Natural killer cell treated with Interleukin-12 subunit alpha and Interleukin-12 subunit beta and Interleukin-15 and Interleukin-18, amount 100 ng/mL, for 72 hours (primary cell): ENCODE data around the gene DNAJC1. TPM values are rescaled to one million over a fixed set of nuclear protein-coding genes. Genes with fewer than 3 reads are reported as not detected.

Experiments used
- ATAC-seq, 2 donors: fragments of 150-1000 bp; cut with Tn5 transposase in 1 of 2; sonication (Bioruptor Pico), chemical (Tn5 transposase) in 1 of 2; 2 replicates each; pipeline ENCODE4 v1.10.0; 2021
- DNase-seq: peaks from one replicate; pipeline ENCODE4 v3.0.0; 2022; ENCODE audit warnings: low spot score
- H3K27ac Mint-ChIP-seq, 2 donors: 1 replicate in 1 of 2; 2 replicates in 1 of 2; pipeline ENCODE4 v1.8.0; 2022; ENCODE audit warnings: mixed read lengths in 2 of 2, mild to moderate bottlenecking in 1 of 2, moderate library complexity in 1 of 2
- H3K27me3 Mint-ChIP-seq, 2 donors: 1 replicate in 1 of 2; 2 replicates in 1 of 2; pipeline ENCODE4 v1.8.0; 2022; ENCODE audit warnings: mixed read lengths in 2 of 2
- H3K36me3 Mint-ChIP-seq: one replicate; pipeline ENCODE4 v1.8.0; 2022; ENCODE audit warnings: mixed read lengths
- H3K4me1 Mint-ChIP-seq, 2 donors: 1 replicate in 1 of 2; 2 replicates in 1 of 2; pipeline ENCODE4 v1.8.0; 2022; ENCODE audit warnings: low read depth in 2 of 2, mixed read lengths in 2 of 2, mild to moderate bottlenecking in 1 of 2
- H3K4me3 Mint-ChIP-seq: one replicate; pipeline ENCODE4 v1.8.0; 2022; ENCODE audit warnings: mixed read lengths
- H3K9me3 Mint-ChIP-seq: 2 replicates; pipeline ENCODE4 v1.8.0; 2022; ENCODE audit warnings: mixed read lengths
- total RNA-seq, 2 donors: library from RNA; stranded (reverse); gene quantifications; one replicate each; pipeline ENCODE4 v1.2.3, GENCODE V29; 2022

The DNAJC1 gene
- total RNA-seq, 2 donors from 2014 or later = 37.8 to 53.5 TPM

GRCh38 chr10:21740989-21741388 is 262.5 kb downstream of the DNAJC1 start:
- peaks cover 20 to 23% of the 10 kb centered on the region in 2 donors for H3K4me1 Mint-ChIP-seq
- peaks cover 6% of the 10 kb centered on the region for H3K36me3 Mint-ChIP-seq
- no peaks in the 10 kb centered on the region for H3K27me3 Mint-ChIP-seq
- no peaks in the 10 kb centered on the region for H3K9me3 Mint-ChIP-seq
- DNase-seq (no peak), ATAC-seq (no peak)
- no peak overlapping the region for H3K4me3 Mint-ChIP-seq
- H3K27ac Mint-ChIP-seq = no peak overlapping the region

GRCh38 chr10:21737106-21737505 is 266.4 kb downstream of the DNAJC1 start:
- ATAC-seq = no peak
- no peak for DNase-seq
- peaks cover 20 to 23% of the 10 kb centered on the region in 2 donors for H3K4me1 Mint-ChIP-seq
- H3K36me3 Mint-ChIP-seq = peaks cover 16% of the 10 kb centered on the region
- no peaks in the 10 kb centered on the region for H3K9me3 Mint-ChIP-seq
- no peaks in the 10 kb centered on the region for H3K27me3 Mint-ChIP-seq
- peak overlapping the region; percentile 10 to 23 for H3K27ac Mint-ChIP-seq
- H3K4me3 Mint-ChIP-seq = no peak overlapping the region

DNA sequence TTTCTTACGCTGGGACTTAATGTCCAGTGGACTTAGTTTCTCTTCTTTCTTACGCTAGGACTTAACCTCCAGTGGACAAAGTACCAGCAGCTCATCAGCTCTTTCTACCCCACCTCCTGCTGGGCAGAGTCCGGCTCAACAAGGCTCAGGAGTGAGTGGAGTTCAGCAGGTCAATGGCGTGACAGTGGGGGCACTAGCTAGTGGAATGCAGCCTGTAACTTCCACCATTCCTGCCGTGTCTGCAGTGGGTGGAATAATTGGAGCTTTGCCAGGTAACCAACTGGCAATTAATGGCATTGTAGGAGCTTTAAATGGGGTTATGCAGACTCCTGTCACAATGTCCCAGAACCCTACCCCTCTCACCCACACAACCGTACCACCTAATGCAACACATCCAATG is 269.8 kb downstream of the DNAJC1 start:
- H3K27ac Mint-ChIP-seq = no peak overlapping the region

DNA sequence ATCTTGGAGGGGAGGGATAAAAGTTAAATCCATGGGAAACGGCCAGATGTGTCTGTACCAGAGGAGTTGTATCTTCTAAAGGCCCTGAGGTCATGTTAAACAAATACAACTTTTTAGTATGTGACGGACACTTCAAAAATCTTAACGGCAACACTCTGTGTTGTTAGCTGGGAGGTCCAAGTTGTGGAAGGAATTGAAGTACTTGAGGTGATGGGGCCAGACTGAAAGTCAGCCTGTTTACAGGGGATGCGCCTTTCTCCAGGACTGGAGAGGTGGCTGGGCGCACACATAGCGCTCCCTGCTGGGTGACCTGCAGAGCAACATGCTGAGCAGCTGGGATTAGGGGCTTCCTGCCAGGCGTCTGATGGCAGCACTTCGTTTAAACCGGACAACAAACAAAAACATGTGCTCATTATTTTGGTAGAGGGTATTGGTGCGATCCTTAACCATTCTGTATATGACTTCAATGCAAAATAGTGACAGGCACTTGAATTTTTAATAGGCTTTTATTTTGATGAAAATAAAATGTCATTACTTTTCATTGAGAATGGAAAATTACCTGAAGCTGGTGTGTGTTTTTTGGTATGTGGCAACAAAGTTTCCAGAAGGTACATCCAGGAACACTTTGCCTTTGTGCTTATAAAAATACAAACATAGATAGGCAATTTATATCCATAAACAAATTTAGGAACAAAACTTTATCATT is 271.3 kb downstream of the DNAJC1 start:
- Mint-ChIP-seq H3K27ac (no peak overlapping the region), H3K36me3 (peaks cover 11% of the 10 kb centered on the region), H3K4me1 (peaks cover 18% of the 10 kb centered on the region in 2 donors), H3K9me3 (no peaks in the 10 kb centered on the region), H3K27me3 (no peaks in the 10 kb centered on the region), H3K4me3 (no peak overlapping the region)
- peak; percentile 62 for DNase-seq
- ATAC-seq = peak; percentile 71 to 75

More for the DNA sequence above, 269.8 kb downstream of the DNAJC1 start:
- Mint-ChIP-seq H3K27me3 (no peaks in the 10 kb centered on the region), H3K9me3 (no peaks in the 10 kb centered on the region), H3K4me3 (no peak overlapping the region), H3K4me1 (peaks cover 16 to 17% of the 10 kb centered on the region in 2 donors), H3K36me3 (peaks cover 11% of the 10 kb centered on the region)
- ATAC-seq = no peak
- DNase-seq = no peak

DNA sequence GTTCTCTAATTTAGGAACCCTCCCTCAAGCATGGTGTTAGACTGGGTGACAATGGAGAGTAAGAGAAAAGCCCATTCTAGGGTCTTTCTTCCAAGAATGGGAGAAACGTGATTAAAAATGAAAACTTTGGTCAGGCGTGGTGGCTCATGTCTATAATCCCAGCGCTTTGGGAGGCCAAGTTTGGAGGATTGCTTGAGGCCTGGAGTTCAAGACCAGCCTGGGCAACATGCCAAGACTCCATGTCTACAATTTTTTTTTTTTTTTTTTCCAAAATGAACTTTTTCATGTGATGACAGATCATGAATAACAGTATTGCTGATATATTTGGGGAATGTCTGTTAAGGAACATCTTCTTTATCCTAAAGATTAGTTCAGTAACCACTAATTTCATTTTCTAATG is 274.9 kb downstream of the DNAJC1 start:
- no peak for DNase-seq
- no peaks in the 10 kb centered on the region for H3K36me3 Mint-ChIP-seq

DNA sequence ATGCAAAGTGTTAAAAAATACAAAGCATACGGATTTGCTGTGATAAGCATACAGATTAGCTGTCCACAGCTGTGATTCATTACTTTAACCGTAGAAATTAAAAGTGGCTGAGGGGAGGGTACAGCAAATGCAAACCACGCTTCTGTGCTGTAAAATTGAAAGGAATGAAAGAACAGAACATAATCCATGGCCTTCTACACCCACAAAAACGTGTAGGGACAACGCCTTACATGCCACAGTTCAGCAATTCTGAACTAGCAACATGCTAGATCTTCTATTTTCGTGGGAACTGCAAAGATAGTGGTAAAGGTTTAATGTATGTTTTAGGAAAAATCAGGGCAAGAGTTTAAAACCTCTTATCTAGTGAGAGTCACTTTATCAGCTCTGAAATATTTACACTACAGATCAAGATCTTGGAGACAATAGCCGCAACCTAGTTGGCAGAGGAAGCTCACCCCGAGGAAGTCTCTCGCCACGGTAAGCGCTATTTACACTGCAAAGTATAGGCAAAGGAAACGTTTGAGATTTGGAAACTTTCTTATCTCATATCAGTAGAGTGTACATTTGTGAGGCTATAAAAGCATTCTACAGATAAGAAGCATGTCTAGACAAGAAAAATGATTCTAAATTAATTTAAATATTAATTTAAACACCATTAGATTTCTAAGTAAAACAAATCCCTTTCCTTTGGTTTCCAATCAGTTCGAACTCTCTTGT is 275.9 kb downstream of the DNAJC1 start:
- H3K27me3 Mint-ChIP-seq = no peaks in the 10 kb centered on the region
- DNase-seq = no peak
- H3K4me3 Mint-ChIP-seq = no peak overlapping the region
- H3K4me1 Mint-ChIP-seq = peaks cover 17 to 21% of the 10 kb centered on the region in 2 donors
- no peaks in the 10 kb centered on the region for H3K36me3 Mint-ChIP-seq
- no peak for ATAC-seq
- no peaks in the 10 kb centered on the region for H3K9me3 Mint-ChIP-seq
- H3K27ac Mint-ChIP-seq = no peak overlapping the region

More for the DNA sequence above, 274.9 kb downstream of the DNAJC1 start:
- no peak for ATAC-seq
- Mint-ChIP-seq H3K4me3 (no peak overlapping the region), H3K9me3 (no peaks in the 10 kb centered on the region), H3K27me3 (no peaks in the 10 kb centered on the region), H3K4me1 (peaks cover 17 to 21% of the 10 kb centered on the region in 2 donors), H3K27ac (no peak overlapping the region)

DNA sequence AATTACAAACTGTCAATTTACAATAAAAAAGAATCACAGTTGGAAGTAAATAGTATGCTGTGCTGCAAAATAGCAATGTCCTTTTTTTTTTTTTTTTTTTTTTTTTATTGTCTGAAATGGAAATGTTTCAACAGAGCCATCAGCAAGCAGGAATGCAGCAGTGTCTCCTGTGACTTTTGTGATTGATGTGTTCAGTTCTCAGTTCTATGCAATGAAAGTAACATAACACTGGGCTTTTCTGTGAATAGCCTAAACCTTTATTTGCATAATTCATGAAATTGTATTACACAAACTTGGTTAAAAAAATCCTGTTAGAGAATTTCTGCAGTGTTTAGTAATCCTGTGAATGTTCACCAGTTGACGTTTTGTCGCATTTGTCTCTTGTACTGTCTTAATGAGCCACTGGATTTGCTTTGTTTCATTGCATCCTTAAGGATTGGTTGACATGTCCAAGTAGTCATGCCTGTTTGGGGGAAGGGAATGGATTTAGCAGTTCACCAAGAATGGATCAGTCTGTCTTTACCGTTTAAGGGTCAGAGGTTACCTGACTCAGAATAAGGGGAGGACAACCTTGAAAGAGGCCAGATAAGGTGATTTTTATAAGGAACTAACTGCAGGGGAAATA is 276.8 kb downstream of the DNAJC1 start:
- Mint-ChIP-seq H3K9me3 (no peaks in the 10 kb centered on the region), H3K27me3 (no peaks in the 10 kb centered on the region), H3K4me3 (no peak overlapping the region), H3K36me3 (no peaks in the 10 kb centered on the region), H3K27ac (no peak overlapping the region), H3K4me1 (peaks cover 17 to 21% of the 10 kb centered on the region in 2 donors)
- DNase-seq = no peak
- no peak for ATAC-seq

GRCh38 chr10:21724687-21725367 is 278.7 kb downstream of the DNAJC1 start:
- Mint-ChIP-seq H3K27ac (no peak overlapping the region), H3K36me3 (no peaks in the 10 kb centered on the region), H3K4me3 (no peak overlapping the region), H3K27me3 (no peaks in the 10 kb centered on the region), H3K9me3 (no peaks in the 10 kb centered on the region), H3K4me1 (peaks cover 17 to 21% of the 10 kb centered on the region in 2 donors)
- ATAC-seq = peak; percentile 75 to 77
- DNase-seq = peak; percentile 60

DNA sequence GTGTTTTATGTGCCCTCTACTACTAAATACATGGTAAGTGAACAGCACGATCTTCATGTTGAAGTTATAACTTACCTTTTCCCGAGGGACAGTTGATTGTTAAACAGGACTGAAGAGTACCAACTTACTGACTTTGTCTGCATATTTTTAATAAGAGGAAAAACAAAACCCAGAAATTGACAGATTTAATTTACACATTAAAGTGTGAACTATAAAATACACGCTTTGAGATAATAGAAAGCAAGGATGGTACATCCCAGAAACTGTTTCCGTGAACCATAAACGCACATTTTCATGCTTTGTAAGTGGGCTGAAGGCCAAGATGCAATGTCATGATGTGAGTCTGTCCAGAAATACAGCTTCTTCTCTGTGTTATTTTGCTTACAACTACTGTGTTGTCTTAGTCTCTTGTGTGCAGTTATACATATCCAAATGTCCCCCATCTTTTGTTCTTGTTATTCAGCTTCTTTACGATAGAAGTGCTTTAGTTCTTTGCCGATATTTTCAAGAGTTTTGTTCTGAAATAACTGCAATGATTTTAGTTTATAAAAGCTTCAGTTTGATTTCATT is 279.4 kb downstream of the DNAJC1 start:
- H3K9me3 Mint-ChIP-seq = no peaks in the 10 kb centered on the region
- H3K4me1 Mint-ChIP-seq = peaks cover 17 to 21% of the 10 kb centered on the region in 2 donors
- H3K36me3 Mint-ChIP-seq = no peaks in the 10 kb centered on the region
- no peaks in the 10 kb centered on the region for H3K27me3 Mint-ChIP-seq
- no peak overlapping the region for H3K27ac Mint-ChIP-seq
- no peak for ATAC-seq
- no peak overlapping the region for H3K4me3 Mint-ChIP-seq
- DNase-seq = no peak

DNA sequence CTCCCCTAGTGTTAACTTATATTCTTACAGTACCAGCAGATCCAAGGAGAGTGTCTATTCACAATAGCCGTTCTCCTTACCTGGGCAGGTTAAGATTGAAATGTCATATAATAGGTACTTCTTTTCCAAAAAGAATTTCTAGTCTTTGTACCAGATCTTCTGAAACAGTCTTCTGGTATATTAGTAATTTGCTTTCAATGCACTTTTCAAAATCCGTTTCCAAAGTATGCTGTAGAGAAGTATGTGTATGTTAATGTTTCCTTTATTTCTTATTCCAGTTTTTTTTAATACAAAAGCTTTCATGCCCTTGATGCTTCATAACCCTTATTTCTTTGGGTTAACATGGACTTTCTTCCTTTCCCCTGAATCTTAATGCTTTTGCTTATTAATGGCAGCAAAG is 281.3 kb downstream of the DNAJC1 start:
- no peaks in the 10 kb centered on the region for H3K36me3 Mint-ChIP-seq
- ATAC-seq = no peak
- H3K27me3 Mint-ChIP-seq = no peaks in the 10 kb centered on the region
- DNase-seq = no peak
- H3K9me3 Mint-ChIP-seq = no peaks in the 10 kb centered on the region
- H3K4me1 Mint-ChIP-seq = peaks cover 11 to 21% of the 10 kb centered on the region in 2 donors
- no peak overlapping the region for H3K4me3 Mint-ChIP-seq
- H3K27ac Mint-ChIP-seq = no peak overlapping the region

DNA sequence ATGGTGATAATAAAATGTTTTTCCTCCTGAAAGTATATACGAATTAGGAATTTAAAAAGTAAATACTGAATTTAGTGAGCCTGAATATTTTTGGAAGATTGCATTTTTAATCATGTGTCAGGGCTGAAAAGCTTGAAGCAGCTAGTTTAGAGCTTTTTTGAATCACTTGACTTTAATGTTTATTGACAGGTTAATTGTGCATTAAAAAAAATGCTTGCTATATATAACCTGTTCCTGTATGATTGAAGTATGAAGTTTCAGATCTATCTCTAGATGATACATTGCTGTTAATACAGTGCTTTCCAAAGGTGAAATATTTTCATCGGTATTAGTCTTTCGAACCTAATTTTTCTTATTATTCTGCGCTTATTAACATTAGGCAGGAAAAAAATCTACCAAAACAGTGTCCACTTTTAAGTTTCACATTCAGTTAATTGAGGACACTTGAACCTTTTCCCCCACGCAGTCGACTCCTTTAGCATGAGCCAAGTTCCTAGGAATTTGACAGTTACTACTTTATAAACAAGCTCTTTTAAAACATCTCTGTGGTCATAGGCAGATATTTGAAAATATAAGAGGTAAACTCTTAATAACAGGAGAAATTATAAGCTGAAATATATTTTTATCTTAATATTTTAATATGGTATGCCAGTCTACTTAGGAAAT is 282.4 kb downstream of the DNAJC1 start:
- Mint-ChIP-seq H3K36me3 (no peaks in the 10 kb centered on the region), H3K27ac (no peak overlapping the region), H3K4me3 (no peak overlapping the region), H3K27me3 (no peaks in the 10 kb centered on the region), H3K9me3 (no peaks in the 10 kb centered on the region), H3K4me1 (peaks cover 8 to 16% of the 10 kb centered on the region in 2 donors)
- ATAC-seq (no peak), DNase-seq (no peak)

GRCh38 chr10:21720090-21720489 is 283.4 kb downstream of the DNAJC1 start:
- ATAC-seq (no peak), DNase-seq (no peak)
- H3K9me3 Mint-ChIP-seq = no peaks in the 10 kb centered on the region
- H3K27ac Mint-ChIP-seq = no peak overlapping the region
- H3K4me3 Mint-ChIP-seq = no peak overlapping the region
- H3K36me3 Mint-ChIP-seq = no peaks in the 10 kb centered on the region
- peaks cover 8 to 16% of the 10 kb centered on the region in 2 donors for H3K4me1 Mint-ChIP-seq
- H3K27me3 Mint-ChIP-seq = no peaks in the 10 kb centered on the region

DNA sequence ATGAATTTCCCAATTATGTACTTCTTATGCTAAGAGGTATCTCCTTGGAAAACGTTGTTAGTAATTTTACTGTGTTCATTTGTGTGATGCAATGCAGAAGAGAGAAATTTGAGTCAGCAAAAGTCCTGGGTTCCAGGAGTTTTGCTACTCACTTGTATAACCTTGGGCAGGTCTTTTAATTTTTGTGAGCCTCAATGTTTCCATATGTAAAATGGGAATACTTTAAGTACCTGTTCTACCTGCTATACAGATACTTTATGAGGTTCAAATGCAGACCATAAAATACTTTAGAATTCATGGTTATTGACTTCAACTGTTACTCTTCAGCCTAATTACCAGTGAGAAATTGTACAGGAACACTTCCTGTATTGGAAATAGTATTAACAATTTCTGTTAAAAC is 284.0 kb downstream of the DNAJC1 start:
- Mint-ChIP-seq H3K4me3 (no peak overlapping the region), H3K9me3 (no peaks in the 10 kb centered on the region), H3K27ac (no peak overlapping the region), H3K4me1 (peaks cover 2 to 11% of the 10 kb centered on the region in 2 donors), H3K36me3 (no peaks in the 10 kb centered on the region), H3K27me3 (no peaks in the 10 kb centered on the region)
- ATAC-seq (no peak), DNase-seq (no peak)
